HepG2 (cell line): ENCODE data around the gene HIBADH. TPM values are rescaled to one million over a fixed set of nuclear protein-coding genes. Genes with fewer than 3 reads are reported as not detected.

Source experiments
- ATAC-seq: fragments of 200-7000 bp; cut with Tn5 transposase; 3 replicates; pipeline ENCODE4 v1.9.1; 2020; ENCODE audit warnings: mild to moderate bottlenecking, moderate library complexity
- BruUV-seq: library from RNA; stranded (reverse); fragments of 400-500 nt; replicated peaks from 2 replicates; lab custom pipeline; 2021; lab: Mats Ljungman, UMichigan
- CTCF ChIA-PET: fragments of 300-600 bp; formaldehyde crosslinking; extraction: SDS; loops from one replicate; lab custom pipeline; 2021; ENCODE audit warnings: low total read pairs, inconsistent platforms, low intra/inter-chr PET ratio; lab: Yijun Ruan, JAX
- POLR2A ChIA-PET: fragments of 350-600 bp; sonication (Branson Sonifier 250); formaldehyde crosslinking; loops from one replicate; lab custom pipeline; 2020; ENCODE audit warnings: antibody characterized with exemption, inconsistent platforms; lab: Yijun Ruan, JAX
- DNase-seq: peaks from one replicate; pipeline ENCODE4 v3.0.0-alpha.2; 2015; ENCODE audit warnings: low spot score
- FAIRE-seq: peaks from 3 replicates; lab custom pipeline; 2011; peaks lifted over from hg19 to GRCh38; lab: Jason Lieb, UNC
- H2AFZ ChIP-seq: one replicate; pipeline ENCODE4 v1.6.1; 2011; ENCODE audit warnings: low read length, inconsistent platforms
- H3K27ac ChIP-seq: fragments of 300-600 bp; 3 replicates; pipeline ENCODE4 v1.8.0; 2011; ENCODE audit warnings: mixed run types, mild to moderate bottlenecking, mixed read lengths, low read length, inconsistent platforms; ENCODE audit not compliant: insufficient read depth; ENCODE audit errors: extremely low read length
- H3K27me3 ChIP-seq, 2 experiments: fragments of 200-600 bp in 1 of 2; 2 replicates in 1 of 2; 3 replicates in 1 of 2; pipeline versions ENCODE4 v1.6.0 to v1.8.0; 2011; ENCODE audit warnings: low read length in 2 of 2, mild to moderate bottlenecking in 2 of 2, moderate library complexity in 2 of 2, inconsistent platforms in 1 of 2; ENCODE audit not compliant: insufficient read depth in 2 of 2, control insufficient read depth in 1 of 2
- H3K36me3 ChIP-seq, 2 experiments: fragments of 200-600 bp in 1 of 2; replicated peaks in 1 of 2; 2 replicates in 1 of 2; 3 replicates in 1 of 2; pipeline versions ENCODE4 v1.5.1 to v1.8.0; 2011; ENCODE audit warnings: low read length in 2 of 2, inconsistent platforms in 1 of 2; ENCODE audit not compliant: insufficient read depth in 2 of 2, control insufficient read depth in 1 of 2
- H3K4me1 ChIP-seq: 2 replicates; pipeline ENCODE4 v1.5.1; 2012; ENCODE audit warnings: low read length, inconsistent platforms; ENCODE audit not compliant: insufficient read depth
- H3K4me2 ChIP-seq: 2 replicates; pipeline ENCODE4 v1.6.0; 2011; ENCODE audit warnings: low read depth, low read length, inconsistent platforms
- H3K4me3 ChIP-seq, 3 experiments: fragments of 200-600 bp in 1 of 3; sonication (generic), shearing (Covaris generic) in 1 of 3; replicated peaks in 1 of 3; 2 replicates each; pipeline ENCODE4 v1.5.1; 2011 to 2016; ENCODE audit warnings: low read length in 3 of 3, inconsistent platforms in 2 of 3, low read depth in 2 of 3, mild to moderate bottlenecking in 2 of 3, control low read depth in 1 of 3, mixed read lengths in 1 of 3; ENCODE audit not compliant: insufficient read depth in 1 of 3
- H3K79me2 ChIP-seq: one replicate; pipeline ENCODE4 v1.6.1; 2011; ENCODE audit warnings: low read length, inconsistent platforms; ENCODE audit not compliant: insufficient read depth
- H3K9ac ChIP-seq: 2 replicates; pipeline ENCODE4 v1.6.0; 2011; ENCODE audit warnings: mild to moderate bottlenecking, low read depth, low read length, inconsistent platforms; ENCODE audit not compliant: insufficient read depth
- H3K9me3 ChIP-seq: 2 replicates; pipeline ENCODE4 v1.5.1; 2012; ENCODE audit warnings: mild to moderate bottlenecking, low read length
- H4K20me1 ChIP-seq: 2 replicates; pipeline ENCODE4 v1.6.0; 2011; ENCODE audit warnings: inconsistent platforms, mild to moderate bottlenecking, low read length, moderate library complexity; ENCODE audit not compliant: insufficient read depth
- ASH2L ChIP-seq: fragments of 300-600, 200-600 bp; sonication (generic); IDR thresholded peaks from 2 replicates; pipeline ENCODE4 v1.7.0; 2017; ENCODE audit warnings: low read depth, mild to moderate bottlenecking, moderate library complexity, mixed read lengths, low read length; ENCODE audit not compliant: insufficient read length
- BHLHE40 ChIP-seq: IDR thresholded peaks from 2 replicates; pipeline ENCODE4 v1.6.1; 2011; ENCODE audit warnings: low read length, improper control_type of control experiment
- DMTF1 ChIP-seq: sonication (generic); formaldehyde crosslinking; IDR thresholded peaks from 2 replicates; pipeline ENCODE4 v1.4.0; 2020; ENCODE audit warnings: mild to moderate bottlenecking, missing genetic modification reagents
- FOXP1 ChIP-seq, 2 experiments: fragments of 450-650 bp in 1 of 2; IDR thresholded peaks; 2 replicates each; pipeline ENCODE4 v1.6.1; 2017 to 2018; ENCODE audit warnings: antibody characterized with exemption in 1 of 2
- HMG20A ChIP-seq: IDR thresholded peaks from 2 replicates; pipeline ENCODE4 v1.6.1; 2016; ENCODE audit warnings: borderline replicate concordance
- HNF4G ChIP-seq, 2 experiments: sonication (generic) in 1 of 2; formaldehyde crosslinking in 1 of 2; IDR thresholded peaks; 2 replicates each; pipeline versions ENCODE4 v1.4.0 to v1.6.1; 2011 to 2020; ENCODE audit warnings: borderline replicate concordance in 2 of 2, low read depth in 2 of 2, mild to moderate bottlenecking in 2 of 2, low read length in 1 of 2, missing genetic modification reagents in 1 of 2, moderate library complexity in 1 of 2
- HNRNPLL ChIP-seq: fragments of 200-400 bp; formaldehyde crosslinking; IDR thresholded peaks from 2 replicates; pipeline ENCODE4 v1.6.1; 2017; ENCODE audit warnings: mild to moderate bottlenecking, low read depth, low read length; ENCODE audit not compliant: poor library complexity, severe bottlenecking
- KDM5B ChIP-seq: sonication (generic); formaldehyde crosslinking; IDR thresholded peaks from 2 replicates; pipeline ENCODE4 v1.4.0; 2020; ENCODE audit warnings: missing genetic modification reagents, mild to moderate bottlenecking, borderline replicate concordance
- MAFK ChIP-seq, 2 experiments: IDR thresholded peaks in 1 of 2; conservative IDR thresholded peaks in 1 of 2; 2 replicates each; pipeline ENCODE4 v1.6.1; 2011; ENCODE audit warnings: improper control_type of control experiment in 2 of 2, low read length in 2 of 2
- MED1 ChIP-seq: sonication (generic); formaldehyde crosslinking; IDR thresholded peaks from 2 replicates; pipeline ENCODE4 v1.4.0; 2020; ENCODE audit warnings: missing genetic modification reagents
- PLSCR1 ChIP-seq: sonication (generic); formaldehyde crosslinking; IDR thresholded peaks from 2 replicates; pipeline ENCODE4 v1.5.0; 2020; ENCODE audit warnings: missing genetic modification reagents, mild to moderate bottlenecking, borderline replicate concordance
- SALL1 ChIP-seq: sonication (generic); formaldehyde crosslinking; IDR thresholded peaks from 2 replicates; pipeline ENCODE4 v1.8.0; 2022; ENCODE audit warnings: mild to moderate bottlenecking, missing genetic modification reagents
- TFDP1 ChIP-seq: IDR thresholded peaks from 2 replicates; pipeline ENCODE4 v1.6.1; 2016; ENCODE audit warnings: missing compliant biosample characterization, missing genetic modification reagents, borderline replicate concordance
- ZFY ChIP-seq: sonication (generic); formaldehyde crosslinking; IDR thresholded peaks from 2 replicates; pipeline ENCODE4 v1.4.0; 2020; ENCODE audit warnings: missing genetic modification reagents
- ZNF296 ChIP-seq: sonication (generic); formaldehyde crosslinking; conservative IDR thresholded peaks from 2 replicates; pipeline ENCODE4 v1.5.0; 2020; ENCODE audit warnings: mild to moderate bottlenecking, missing genetic modification reagents
- ZNF414 ChIP-seq: sonication (generic); formaldehyde crosslinking; IDR thresholded peaks from 2 replicates; pipeline ENCODE4 v1.5.0; 2020; ENCODE audit warnings: missing genetic modification reagents
- ZNF432 ChIP-seq: sonication (generic); formaldehyde crosslinking; IDR thresholded peaks from 2 replicates; pipeline ENCODE4 v1.5.0; 2020; ENCODE audit warnings: missing genetic modification reagents, mild to moderate bottlenecking, borderline replicate concordance
- ZNF552 ChIP-seq: sonication (generic); formaldehyde crosslinking; IDR thresholded peaks from 2 replicates; pipeline ENCODE4 v1.9.0; 2022; ENCODE audit warnings: missing genetic modification reagents, mild to moderate bottlenecking, borderline replicate concordance
- WGBS: methylation state at CpG from one replicate; pipeline ENCODE4 v1.1.6; 2017; ENCODE audit warnings: low lambda C conversion rate; 5-methylcytosine and 5-hydroxymethylcytosine counted together
- in situ Hi-C: cut with HindIII; loops from 2 replicates; pipeline ENCODE4 v1.10.0; 2017; ENCODE audit warnings: low pct_unique_long_range_greater_than_20kb; ENCODE audit not compliant: extremely low pct_ligation_motif_present
- intact Hi-C: fragments of 100-400 bp; cut with micrococcal nuclease; formaldehyde crosslinking; loops from one replicate; pipeline ENCODE4 v1.10.0; 2022; ENCODE audit not compliant: unreplicated experiment
- polyA plus RNA-seq, 8 experiments: library from polyadenylated mRNA; depleted of rRNA in 3 of 8; stranded (reverse) in 7 of 8; unstranded in 1 of 8; fragments of >200 nt; fragmentation: Illumina TruSeq in 4 of 8; extraction: Trizol in 4 of 8; gene quantifications; 2 replicates each; pipeline versions ENCODE4 v1.2.1 to v1.2.3, GENCODE V29; 2011 to 2016; ENCODE audit warnings: low read depth in 4 of 8, missing spikeins in 1 of 8, mixed read lengths in 1 of 8; ENCODE audit not compliant: insufficient read depth in 1 of 8
- total RNA-seq, 5 experiments: library from RNA; depleted of rRNA; stranded (reverse); fragments of >200 nt; fragmentation: Illumina TruSeq; extraction: Trizol; gene quantifications; 2 replicates each; pipeline ENCODE4 v1.2.3, GENCODE V29; 2016; ENCODE audit warnings: low read depth in 1 of 5

The HIBADH gene
- total and polyA plus RNA-seq, 2 of the 13 experiments (the other 11 are each of a cell fraction or from before 2014, with no cell fraction given): 49.9 to 59.5 TPM

- 35% methylated on average over 3 of the region's 3 CpGs for WGBS
- in situ Hi-C loops: no loop called here
- CTCF ChIA-PET: no interaction called here
- BruUV-seq: no TSS peak
- 0 out of 2 replicates have a peak overlapping the region, but pooled peaks have one; percentile 17 for H3K9ac ChIP-seq
- H3K4me1 ChIP-seq: peaks cover 30% of the 10 kb centered on the region
- peak; percentile 78 for DNase-seq
- no peaks in the 10 kb centered on the region for H4K20me1 ChIP-seq
- FAIRE-seq: peak; percentile 90
- H3K36me3 ChIP-seq: no peaks in the 10 kb centered on the region
- H3K4me2 ChIP-seq: peak overlapping the region; percentile 56
- no peak overlapping the region for H2AFZ ChIP-seq
- no peak overlapping the region for H3K4me3 ChIP-seq
- POLR2A ChIA-PET: interaction anchor here (1.2 to 2.4 kb wide), 4 partner anchors 15 to 47 kb away, joined by 6 to 9 read pairs (median 7); partner anchors contain the start of genes HIBADH and TAX1BP1
- no peaks in the 10 kb centered on the region for H3K9me3 ChIP-seq
- peak overlapping the region; percentile 42 for H3K27ac ChIP-seq
- no peaks in the 10 kb centered on the region for H3K79me2 ChIP-seq
- no peaks in the 10 kb centered on the region for H3K27me3 ChIP-seq
- intact Hi-C loops: loop anchor here (5.0 kb wide), 1 partner anchor 329 kb away; no protein-coding TSS in a partner anchor
- peak; percentile 76 for ATAC-seq
- TF ChIP-seq HNF4G (IDR thresholded peaks at IDR 0.05; ENCODE audit: borderline replicate concordance, low read depth, low read length) (no peak), HNF4G (CRISPR knock-in tag; IDR thresholded peaks at IDR 0.05; ENCODE audit: borderline replicate concordance, low read depth) (no peak), ASH2L (no peak), MAFK (conservative IDR thresholded peaks at IDR 0.05 in 1 of 2, IDR thresholded peaks at IDR 0.05 in 1 of 2; ENCODE audit: low read length in 2 of 2) (no peak), SALL1 (CRISPR knock-in tag) (peak; percentile 92), MED1 (CRISPR knock-in tag) (peak; percentile 70), HNRNPLL (no peak), BHLHE40 (no peak), HMG20A (CRISPR knock-in tag) (peak; percentile 80; the same call in 1 of the 2 replicates), ZFY (CRISPR knock-in tag) (peak; percentile 54), ZNF414 (CRISPR knock-in tag) (no peak), FOXP1 (IDR thresholded peaks at IDR 0.05) (no peak), FOXP1 (CRISPR knock-in tag; IDR thresholded peaks at IDR 0.05) (peak; percentile 41; the same call in 1 of the 2 replicates), DMTF1 (CRISPR knock-in tag) (no peak), TFDP1 (CRISPR knock-in tag) (peak; percentile 57; the same call in 1 of the 2 replicates), KDM5B (CRISPR knock-in tag) (no peak), PLSCR1 (CRISPR knock-in tag) (no peak), ZNF552 (no peak), ZNF296 (CRISPR knock-in tag) (no peak), ZNF432 (CRISPR knock-in tag) (no peak)
Measured at GRCh38 chr7:27693794-27694193, 31.1 kb upstream of the HIBADH start.
